ENCODE results near the gene MUS81. TPM values are rescaled to one million over a fixed set of nuclear protein-coding genes. Genes with fewer than 3 reads are reported as not detected.
"Not testable (repeated sequence)": the region's sequence is repeated elsewhere in the genome, so short reads cannot be mapped to it uniquely, and the experiment has no call there.

The MUS81 gene
- total RNA-seq, 2 experiments from 2014 or later: 54.7 to 60.2 TPM

DNA sequence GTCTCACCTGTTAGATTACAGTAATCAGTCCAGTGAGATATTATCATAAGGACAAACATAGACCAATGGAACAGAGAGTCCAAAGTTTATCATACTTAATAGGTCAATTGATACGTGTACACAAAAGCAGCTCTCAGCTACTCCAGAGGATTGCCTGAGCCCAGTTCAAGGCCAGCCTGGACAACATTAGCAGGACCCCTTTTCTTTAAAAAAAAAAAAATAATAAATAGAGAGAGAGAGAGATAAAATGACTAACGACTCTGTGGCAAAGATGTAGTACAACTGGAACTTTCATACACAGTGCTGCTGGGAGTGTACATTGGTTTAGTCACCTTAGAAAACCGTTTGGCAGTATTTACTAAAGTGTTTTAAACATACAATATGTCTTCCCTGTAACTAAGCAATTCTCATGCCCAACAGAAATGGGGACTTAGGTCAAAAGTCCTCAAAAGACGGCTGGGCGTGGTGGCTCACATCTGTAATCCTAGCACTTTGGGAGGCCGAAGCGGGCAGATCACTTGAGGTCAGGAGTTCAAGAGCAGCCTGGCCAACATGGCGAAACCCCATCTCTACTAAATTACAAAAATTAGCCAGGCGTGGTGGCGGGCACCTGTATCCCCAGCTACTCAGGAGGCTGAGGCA is 15.9 kb upstream of the MUS81 start:
- Mint-ChIP-seq H3K36me3 (ENCODE audit: low read depth) (no peaks in the 10 kb centered on the region), H3K9me3 (no peaks in the 10 kb centered on the region), H3K4me3 (no peak overlapping the region), H3K27ac (no peak overlapping the region), H3K27me3 (no peaks in the 10 kb centered on the region), H3K4me1 (ENCODE audit: low read depth) (no peaks in the 10 kb centered on the region)
- ChIA-PET POLR2A (interaction anchor here (0.8 to 0.9 kb wide), 2 partner anchors 16 to 247 kb away, joined by 3 read pairs; no protein-coding TSS in a partner anchor), CTCF (interaction anchor here (0.7 to 2.0 kb wide), 3 partner anchors 40 to 133 kb away, joined by 3 to 4 read pairs (median 4); partner anchors contain the start of genes AP5B1 and KAT5)
- TF ChIP-seq, protein P1, sequence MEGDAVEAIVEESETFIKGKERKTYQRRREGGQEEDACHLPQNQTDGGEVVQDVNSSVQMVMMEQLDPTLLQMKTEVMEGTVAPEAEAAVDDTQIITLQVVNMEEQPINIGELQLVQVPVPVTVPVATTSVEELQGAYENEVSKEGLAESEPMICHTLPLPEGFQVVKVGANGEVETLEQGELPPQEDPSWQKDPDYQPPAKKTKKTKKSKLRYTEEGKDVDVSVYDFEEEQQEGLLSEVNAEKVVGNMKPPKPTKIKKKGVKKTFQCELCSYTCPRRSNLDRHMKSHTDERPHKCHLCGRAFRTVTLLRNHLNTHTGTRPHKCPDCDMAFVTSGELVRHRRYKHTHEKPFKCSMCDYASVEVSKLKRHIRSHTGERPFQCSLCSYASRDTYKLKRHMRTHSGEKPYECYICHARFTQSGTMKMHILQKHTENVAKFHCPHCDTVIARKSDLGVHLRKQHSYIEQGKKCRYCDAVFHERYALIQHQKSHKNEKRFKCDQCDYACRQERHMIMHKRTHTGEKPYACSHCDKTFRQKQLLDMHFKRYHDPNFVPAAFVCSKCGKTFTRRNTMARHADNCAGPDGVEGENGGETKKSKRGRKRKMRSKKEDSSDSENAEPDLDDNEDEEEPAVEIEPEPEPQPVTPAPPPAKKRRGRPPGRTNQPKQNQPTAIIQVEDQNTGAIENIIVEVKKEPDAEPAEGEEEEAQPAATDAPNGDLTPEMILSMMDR (IDR thresholded peaks at IDR 0.05): no peak
- no peak for ATAC-seq
- intact Hi-C loops (cut with micrococcal nuclease): no loop called here
- no peak for DNase-seq

DNA sequence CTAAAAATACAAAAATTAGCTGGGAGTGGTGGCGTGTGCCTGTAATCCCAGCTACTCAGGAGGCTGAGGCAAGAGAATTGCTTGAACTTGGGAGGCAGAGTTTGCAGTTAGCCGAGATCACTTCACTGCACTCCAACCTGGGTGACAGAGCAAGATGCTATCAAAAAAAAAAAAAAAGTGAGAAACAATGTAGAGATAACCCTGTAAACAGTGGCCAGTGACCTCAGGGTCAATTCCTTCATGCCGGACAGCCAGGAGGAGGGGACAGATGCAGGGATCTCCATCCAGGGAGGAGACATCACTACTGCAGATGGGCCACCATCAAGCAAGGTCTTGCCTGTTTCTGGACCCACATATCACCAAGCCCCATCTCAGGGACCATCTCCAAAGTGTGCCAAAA is 12.5 kb upstream of the MUS81 start:
- DNase-seq (no peak), ATAC-seq (no peak)
- CTCF ChIA-PET: interaction anchor here (1.0 to 1.8 kb wide), 3 partner anchors 11 to 68 kb away, joined by 3 to 8 read pairs (median 4); partner anchors contain the start of gene CCDC85B
- peaks cover 3% of the 10 kb centered on the region for H3K9me3 Mint-ChIP-seq
- TF ChIP-seq, protein P1 (IDR thresholded peaks at IDR 0.05): no peak
- peaks cover 17% of the 10 kb centered on the region for H3K36me3 Mint-ChIP-seq (ENCODE audit: low read depth)
- no peak overlapping the region for H3K27ac Mint-ChIP-seq
- no peaks in the 10 kb centered on the region for H3K4me1 Mint-ChIP-seq (ENCODE audit: low read depth)
- intact Hi-C loops (cut with micrococcal nuclease): no loop called here
- no peak overlapping the region for H3K4me3 Mint-ChIP-seq
- POLR2A ChIA-PET: interaction anchor here (2.0 to 29.8 kb wide), 2 partner anchors 9 to 42 kb away, joined by 6 to 560 read pairs; partner anchors contain the start of genes CCDC85B, CTSW, FIBP and FOSL1
- no peaks in the 10 kb centered on the region for H3K27me3 Mint-ChIP-seq

DNA sequence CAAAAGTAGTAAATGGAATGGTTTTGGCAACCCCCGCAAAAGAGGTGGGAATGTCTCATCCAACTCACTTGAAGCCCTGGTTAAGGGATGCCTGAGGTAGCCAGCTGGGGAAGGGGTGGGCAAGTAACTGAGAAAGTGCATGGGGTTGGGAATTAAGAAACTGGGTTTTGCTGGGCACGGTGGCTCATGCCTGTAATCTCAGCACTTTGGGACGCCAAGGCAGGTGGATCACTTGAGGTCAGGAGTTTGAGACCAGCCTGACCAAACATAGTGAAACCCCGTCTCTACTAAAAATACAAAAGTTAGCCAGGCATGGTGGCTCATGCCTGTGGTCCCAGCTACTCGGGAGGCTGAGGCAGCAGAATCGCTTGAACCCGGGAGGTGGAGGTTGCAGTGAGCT is 11.5 kb upstream of the MUS81 start:
- H3K4me3 Mint-ChIP-seq; H3K9me3 Mint-ChIP-seq; ATAC-seq; H3K27ac Mint-ChIP-seq; H3K27me3 Mint-ChIP-seq; DNase-seq; intact Hi-C loops (cut with micrococcal nuclease); H3K4me1 Mint-ChIP-seq (ENCODE audit: low read depth): not testable (repeated sequence)
- ChIA-PET CTCF (interaction anchor here (1.8 to 5.1 kb wide), 5 partner anchors 11 to 69 kb away, joined by 6 to 47 read pairs (median 8); partner anchors contain the start of genes CCDC85B, FIBP and SNX32), POLR2A (interaction anchor here (1.2 to 29.8 kb wide), 5 partner anchors 11 to 41 kb away, joined by 3 to 560 read pairs (median 13); partner anchors contain the start of genes CCDC85B, CTSW, FIBP and FOSL1)
- peaks cover 27% of the 10 kb centered on the region for H3K36me3 Mint-ChIP-seq (ENCODE audit: low read depth)

DNA sequence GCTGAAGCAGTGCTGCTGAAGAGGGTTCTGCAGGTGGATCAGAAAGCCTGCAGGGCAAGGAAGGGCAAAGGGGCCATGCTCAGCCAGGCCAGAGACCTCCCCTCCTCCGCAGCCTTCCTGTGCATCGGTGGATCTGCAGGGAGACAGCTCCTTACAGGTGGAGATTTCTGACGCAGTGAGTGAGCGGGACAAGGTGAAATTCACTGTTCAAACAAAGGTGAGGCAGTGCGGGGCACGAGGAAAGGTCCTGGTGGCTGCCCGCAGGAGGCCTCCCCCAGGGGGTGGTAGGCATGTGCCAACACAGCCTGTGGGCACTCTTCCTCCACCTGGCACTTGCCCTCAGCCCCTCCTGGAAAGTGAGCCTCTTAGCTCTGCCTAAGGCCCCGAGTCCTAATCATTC is 10.9 kb upstream of the MUS81 start:
- H3K27ac Mint-ChIP-seq: no peak overlapping the region
- ChIA-PET CTCF (interaction anchor here (1.8 to 5.1 kb wide), 5 partner anchors 11 to 70 kb away, joined by 6 to 47 read pairs (median 8); partner anchors contain the start of genes CCDC85B, FIBP and SNX32), POLR2A (interaction anchor here (1.2 to 29.8 kb wide), 5 partner anchors 10 to 40 kb away, joined by 3 to 560 read pairs (median 13); partner anchors contain the start of genes CCDC85B, CTSW, FIBP and FOSL1)
- TF ChIP-seq, protein P1 (IDR thresholded peaks at IDR 0.05): no peak
- H3K9me3 Mint-ChIP-seq: peaks cover 3% of the 10 kb centered on the region
- intact Hi-C loops (cut with micrococcal nuclease): no loop called here
- H3K4me1 Mint-ChIP-seq (ENCODE audit: low read depth): peaks cover 9% of the 10 kb centered on the region
- ATAC-seq (no peak), DNase-seq (no peak)
- H3K27me3 Mint-ChIP-seq: no peaks in the 10 kb centered on the region
- H3K36me3 Mint-ChIP-seq (ENCODE audit: low read depth): peaks cover 33% of the 10 kb centered on the region
- H3K4me3 Mint-ChIP-seq: no peak overlapping the region

DNA sequence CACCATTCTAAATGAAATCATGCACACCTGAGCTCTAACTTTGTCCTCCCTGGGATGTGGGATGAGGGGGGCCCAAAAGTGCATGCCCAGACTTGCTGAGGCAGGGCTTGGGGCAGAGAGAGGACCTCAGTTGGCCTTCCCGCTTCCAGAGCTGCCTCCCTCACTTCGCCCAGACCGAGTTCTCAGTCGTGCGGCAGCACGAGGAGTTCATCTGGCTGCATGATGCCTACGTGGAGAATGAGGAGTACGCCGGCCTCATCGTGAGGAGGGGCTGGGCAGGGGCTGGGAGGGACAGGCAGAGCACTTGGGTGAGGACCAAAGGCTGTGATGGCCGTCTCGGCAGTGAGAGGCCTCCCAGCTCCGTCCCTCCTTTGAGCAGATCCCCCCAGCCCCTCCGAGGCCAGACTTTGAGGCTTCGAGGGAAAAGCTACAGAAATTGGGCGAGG is 10.4 kb upstream of the MUS81 start:
- H3K27ac Mint-ChIP-seq: no peak overlapping the region
- no peaks in the 10 kb centered on the region for H3K27me3 Mint-ChIP-seq
- intact Hi-C loops (cut with micrococcal nuclease): no loop called here
- no peak overlapping the region for H3K4me3 Mint-ChIP-seq
- DNase-seq (no peak), ATAC-seq (no peak)
- H3K4me1 Mint-ChIP-seq (ENCODE audit: low read depth): peaks cover 13% of the 10 kb centered on the region
- POLR2A ChIA-PET: interaction anchor here (0.6 to 29.8 kb wide), 8 partner anchors 10 to 158 kb away, joined by 3 to 560 read pairs (median 4); partner anchors contain the start of genes CCDC85B, CTSW, FIBP and FOSL1
- H3K36me3 Mint-ChIP-seq (ENCODE audit: low read depth): peaks cover 38% of the 10 kb centered on the region
- TF ChIP-seq, protein P1 (IDR thresholded peaks at IDR 0.05): no peak
- CTCF ChIA-PET: interaction anchor here (0.6 to 5.1 kb wide), 6 partner anchors 12 to 73 kb away, joined by 3 to 47 read pairs (median 8); partner anchors contain the start of genes CCDC85B, FIBP and SNX32
- H3K9me3 Mint-ChIP-seq: peaks cover 3% of the 10 kb centered on the region

Measured in activated CD8-positive, alpha-beta T cell treated with anti-CD3 and anti-CD28 coated beads for 36 hours (primary cell).